Forelimb muscle (tissue), 1 donor: Measurements from ENCODE around the gene PMM2. TPM values are rescaled to one million over a fixed set of nuclear protein-coding genes. Genes with fewer than 3 reads are reported as not detected.

Source experiments
- DNase-seq: peaks from one replicate; pipeline ENCODE4 v3.0.0-alpha.2; 2013; ENCODE audit warnings: low read depth
- polyA plus RNA-seq: library from polyadenylated mRNA; unstranded; fragments of 120-200 nt; gene quantifications from one replicate; pipeline ENCODE4 v1.2.1, GENCODE V29; 2013; ENCODE audit not compliant: insufficient read length

Gene PMM2
- polyA plus RNA-seq, 1 donor = 17.1 TPM

- no peak for DNase-seq
Measured at GRCh38 chr16:8886593-8887430, 89.2 kb downstream of the PMM2 start.

GRCh38 chr16:8887431-8887765 is 89.8 kb downstream of the PMM2 start:
- no peak for DNase-seq

GRCh38 chr16:8887952-8888560 is 90.4 kb downstream of the PMM2 start:
- DNase-seq = no peak

- no peak for DNase-seq
Measured at GRCh38 chr16:8888951-8889892, 91.6 kb downstream of the PMM2 start.

- DNase-seq = no peak
Measured at GRCh38 chr16:8889893-8890548, 92.4 kb downstream of the PMM2 start.

GRCh38 chr16:8890549-8890921 is 92.9 kb downstream of the PMM2 start:
- DNase-seq = no peak

GRCh38 chr16:8892101-8892575 is 94.5 kb downstream of the PMM2 start:
- no peak for DNase-seq

- no peak for DNase-seq
Measured at GRCh38 chr16:8893426-8893825, 95.8 kb downstream of the PMM2 start.

- no peak for DNase-seq
Measured at GRCh38 chr16:8893976-8894690, 96.5 kb downstream of the PMM2 start.

- no peak for DNase-seq
Measured at GRCh38 chr16:8894736-8895334, 97.2 kb downstream of the PMM2 start.

GRCh38 chr16:8898660-8899318 is 101.2 kb downstream of the PMM2 start:
- DNase-seq = no peak

Other genes with a start within 250 kb of the PMM2 start
- gene TMEM114, start 207.3 kb upstream of the PMM2 start, polyA plus RNA-seq = not detected
- gene METTL22, start 176.1 kb upstream of the PMM2 start, polyA plus RNA-seq = 22.1 TPM
- 17.7 TPM for gene ABAT, start 123.2 kb upstream of the PMM2 start, polyA plus RNA-seq
- gene TMEM186, start 200 bp upstream of the PMM2 start, polyA plus RNA-seq = 10.5 TPM
- 100 TPM for gene CARHSP1, start 71.2 kb downstream of the PMM2 start, polyA plus RNA-seq
- gene LITAFD, start 84.5 kb downstream of the PMM2 start, polyA plus RNA-seq = not detected
- gene USP7, start 166.1 kb downstream of the PMM2 start, polyA plus RNA-seq = 61.9 TPM